ENCODE data around the gene SH2D7.
A peak's percentile ranks its signal among the peaks of the same experiment; 100 is the strongest.

SH2D7 gene

GRCh38 chr15:78104566-78105475 lies 12.5 kb downstream of the SH2D7 start:
- H3K4me1 ChIP-seq (ENCODE audit: insufficient read depth, low read length, poor library complexity, severe bottlenecking): peaks cover 37% of the 10 kb centered on the region
- peak overlapping the region; percentile 18 for H3K4me2 ChIP-seq (ENCODE audit: low read depth, low read length, poor library complexity, severe bottlenecking)
- H3K9me2 ChIP-seq (replicated peaks; ENCODE audit: low read depth, low read length): no peaks in the 10 kb centered on the region
- TF ChIP-seq EZH2phosphoT487 (IDR thresholded peaks at IDR 0.05; ENCODE audit: borderline replicate concordance) (no peak), CTCF (conservative IDR thresholded peaks at IDR 0.05; ENCODE audit: low read length) (no peak)
- H3K9me3 ChIP-seq (ENCODE audit: insufficient read depth, low read depth, low read length): no peaks in the 10 kb centered on the region
- H4K20me1 ChIP-seq (ENCODE audit: insufficient read depth, low read length, poor library complexity, severe bottlenecking): no peaks in the 10 kb centered on the region
- no peaks in the 10 kb centered on the region for H3K79me2 ChIP-seq (ENCODE audit: insufficient read depth, low read length)
- no peaks in the 10 kb centered on the region for H3K27me3 ChIP-seq (ENCODE audit: insufficient read depth, low read length, poor library complexity, severe bottlenecking)
- H3K36me3 ChIP-seq (ENCODE audit: insufficient read depth, low read length): no peaks in the 10 kb centered on the region
- H3K9ac ChIP-seq (ENCODE audit: low read depth, low read length, poor library complexity, severe bottlenecking): no peak overlapping the region
- no peak overlapping the region for H2AFZ ChIP-seq (ENCODE audit: low read length)
- no peaks in the 10 kb centered on the region for H3F3A ChIP-seq (ENCODE audit: low read depth)
- H3K4me3 ChIP-seq (ENCODE audit: low read length, poor library complexity, severe bottlenecking): no peak overlapping the region

- no peak overlapping the region for H3K9ac ChIP-seq (ENCODE audit: low read depth, low read length, poor library complexity, severe bottlenecking)
- H3K36me3 ChIP-seq (ENCODE audit: insufficient read depth, low read length): no peaks in the 10 kb centered on the region
- no peak overlapping the region for H2AFZ ChIP-seq (ENCODE audit: low read length)
- H3K9me2 ChIP-seq (replicated peaks; ENCODE audit: low read depth, low read length): no peaks in the 10 kb centered on the region
- no peak overlapping the region for H3K4me3 ChIP-seq (ENCODE audit: low read length, poor library complexity, severe bottlenecking)
- H3K9me3 ChIP-seq (ENCODE audit: insufficient read depth, low read depth, low read length): no peaks in the 10 kb centered on the region
- no peaks in the 10 kb centered on the region for H4K20me1 ChIP-seq (ENCODE audit: insufficient read depth, low read length, poor library complexity, severe bottlenecking)
- H3K4me1 ChIP-seq (ENCODE audit: insufficient read depth, low read length, poor library complexity, severe bottlenecking): peaks cover 37% of the 10 kb centered on the region
- H3K4me2 ChIP-seq (ENCODE audit: low read depth, low read length, poor library complexity, severe bottlenecking): peak overlapping the region; percentile 18
- TF ChIP-seq CTCF (conservative IDR thresholded peaks at IDR 0.05; ENCODE audit: low read length) (no peak), EZH2phosphoT487 (IDR thresholded peaks at IDR 0.05; ENCODE audit: borderline replicate concordance) (no peak)
- no peaks in the 10 kb centered on the region for H3K79me2 ChIP-seq (ENCODE audit: insufficient read depth, low read length)
- H3F3A ChIP-seq (ENCODE audit: low read depth): no peaks in the 10 kb centered on the region
- no peaks in the 10 kb centered on the region for H3K27me3 ChIP-seq (ENCODE audit: insufficient read depth, low read length, poor library complexity, severe bottlenecking)
Observed at GRCh38 chr15:78105476-78106241, 13.3 kb downstream of the SH2D7 start.

- H3K9ac ChIP-seq (ENCODE audit: low read depth, low read length, poor library complexity, severe bottlenecking): no peak overlapping the region
- H3K36me3 ChIP-seq (ENCODE audit: insufficient read depth, low read length): no peaks in the 10 kb centered on the region
- H3K4me2 ChIP-seq (ENCODE audit: low read depth, low read length, poor library complexity, severe bottlenecking): no peak overlapping the region
- no peak overlapping the region for H3K4me3 ChIP-seq (ENCODE audit: low read length, poor library complexity, severe bottlenecking)
- H4K20me1 ChIP-seq (ENCODE audit: insufficient read depth, low read length, poor library complexity, severe bottlenecking): no peaks in the 10 kb centered on the region
- no peak for TF ChIP-seq CTCF (conservative IDR thresholded peaks at IDR 0.05; ENCODE audit: low read length)
- no peak for TF ChIP-seq EZH2phosphoT487 (IDR thresholded peaks at IDR 0.05; ENCODE audit: borderline replicate concordance)
- no peaks in the 10 kb centered on the region for H3K9me2 ChIP-seq (replicated peaks; ENCODE audit: low read depth, low read length)
- H3F3A ChIP-seq (ENCODE audit: low read depth): no peaks in the 10 kb centered on the region
- no peak overlapping the region for H2AFZ ChIP-seq (ENCODE audit: low read length)
- peaks cover 37% of the 10 kb centered on the region for H3K4me1 ChIP-seq (ENCODE audit: insufficient read depth, low read length, poor library complexity, severe bottlenecking)
- no peaks in the 10 kb centered on the region for H3K79me2 ChIP-seq (ENCODE audit: insufficient read depth, low read length)
- no peaks in the 10 kb centered on the region for H3K27me3 ChIP-seq (ENCODE audit: insufficient read depth, low read length, poor library complexity, severe bottlenecking)
- no peaks in the 10 kb centered on the region for H3K9me3 ChIP-seq (ENCODE audit: insufficient read depth, low read depth, low read length)
Observed at GRCh38 chr15:78107471-78107870, 15.1 kb downstream of the SH2D7 start.
